ENCODE measurements around the gene TNK2. TPM values are rescaled to one million over a fixed set of nuclear protein-coding genes. Genes with fewer than 3 reads are reported as not detected.
"Not testable (repeated sequence)": the region's sequence is repeated elsewhere in the genome, so short reads cannot be mapped to it uniquely, and the experiment has no call there.

TNK2 gene
- total RNA-seq, 4 donors from 2014 or later: 12.6 to 26.6 (median 15.6) TPM

DNA sequence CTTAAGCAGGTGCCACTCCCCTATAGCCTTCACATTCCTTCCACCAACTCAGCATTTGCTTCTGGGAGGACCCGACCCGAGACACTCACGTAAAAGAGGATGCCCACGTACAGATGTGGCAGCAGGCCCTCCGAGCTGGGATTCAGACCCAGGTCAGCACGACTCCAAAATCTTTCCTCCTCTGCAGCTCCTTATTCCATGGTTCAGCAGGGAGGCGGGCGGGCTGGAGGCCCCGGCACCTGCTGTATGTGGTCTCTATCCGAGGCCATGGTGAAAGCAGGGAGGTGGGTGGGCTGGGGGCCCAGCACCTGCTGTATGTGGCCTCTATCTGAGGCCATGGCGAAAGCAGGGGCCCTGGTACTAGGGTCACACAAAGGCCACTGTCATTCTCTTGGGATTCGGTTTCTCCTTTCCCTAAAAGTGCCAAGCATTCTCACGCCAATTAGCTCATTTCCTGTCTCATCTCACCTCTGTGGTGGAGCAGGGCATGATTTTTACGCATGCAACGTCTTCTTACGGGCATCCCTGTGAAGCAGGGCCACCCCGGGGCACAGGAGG is 90.7 kb downstream of the TNK2 start:
- TF ChIP-seq, protein P1, sequence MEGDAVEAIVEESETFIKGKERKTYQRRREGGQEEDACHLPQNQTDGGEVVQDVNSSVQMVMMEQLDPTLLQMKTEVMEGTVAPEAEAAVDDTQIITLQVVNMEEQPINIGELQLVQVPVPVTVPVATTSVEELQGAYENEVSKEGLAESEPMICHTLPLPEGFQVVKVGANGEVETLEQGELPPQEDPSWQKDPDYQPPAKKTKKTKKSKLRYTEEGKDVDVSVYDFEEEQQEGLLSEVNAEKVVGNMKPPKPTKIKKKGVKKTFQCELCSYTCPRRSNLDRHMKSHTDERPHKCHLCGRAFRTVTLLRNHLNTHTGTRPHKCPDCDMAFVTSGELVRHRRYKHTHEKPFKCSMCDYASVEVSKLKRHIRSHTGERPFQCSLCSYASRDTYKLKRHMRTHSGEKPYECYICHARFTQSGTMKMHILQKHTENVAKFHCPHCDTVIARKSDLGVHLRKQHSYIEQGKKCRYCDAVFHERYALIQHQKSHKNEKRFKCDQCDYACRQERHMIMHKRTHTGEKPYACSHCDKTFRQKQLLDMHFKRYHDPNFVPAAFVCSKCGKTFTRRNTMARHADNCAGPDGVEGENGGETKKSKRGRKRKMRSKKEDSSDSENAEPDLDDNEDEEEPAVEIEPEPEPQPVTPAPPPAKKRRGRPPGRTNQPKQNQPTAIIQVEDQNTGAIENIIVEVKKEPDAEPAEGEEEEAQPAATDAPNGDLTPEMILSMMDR (IDR thresholded peaks at IDR 0.05): no peak
- ATAC-seq (ENCODE audit: low FRiP score) (no peak), DNase-seq (ENCODE audit: low spot score) (no peak)

DNA sequence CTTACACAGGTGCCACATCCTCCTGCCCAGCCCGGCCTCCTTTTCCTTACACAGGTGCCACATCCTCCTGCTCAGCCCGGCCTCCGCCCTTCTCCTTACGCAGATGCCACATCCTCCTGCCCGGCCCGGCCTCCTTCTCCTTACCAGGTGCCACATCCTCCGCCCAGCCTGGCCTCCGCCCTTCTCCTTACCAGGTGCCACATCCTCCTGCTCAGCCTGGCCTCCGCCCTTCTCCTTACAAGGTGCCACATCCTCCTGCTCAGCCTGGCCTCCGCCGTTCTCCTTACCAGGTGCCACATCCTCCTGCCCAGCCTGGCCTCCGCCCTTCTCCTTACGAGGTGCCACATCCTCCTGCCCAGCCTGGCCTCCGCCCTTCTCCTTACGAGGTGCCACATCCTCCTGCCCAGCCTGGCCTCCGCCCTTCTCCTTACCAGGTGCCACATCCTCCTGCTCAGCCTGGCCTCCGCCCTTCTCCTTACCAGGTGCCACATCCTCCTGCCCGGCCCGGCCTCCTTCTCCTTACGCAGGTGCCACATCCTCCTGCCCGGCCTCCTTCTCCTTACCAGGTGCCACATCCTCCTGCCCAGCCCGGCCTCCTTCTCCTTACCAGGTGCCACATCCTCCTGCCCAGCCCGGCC is 92.0 kb downstream of the TNK2 start:
- ATAC-seq (ENCODE audit: low FRiP score); DNase-seq (ENCODE audit: low spot score): not testable (repeated sequence)

DNA sequence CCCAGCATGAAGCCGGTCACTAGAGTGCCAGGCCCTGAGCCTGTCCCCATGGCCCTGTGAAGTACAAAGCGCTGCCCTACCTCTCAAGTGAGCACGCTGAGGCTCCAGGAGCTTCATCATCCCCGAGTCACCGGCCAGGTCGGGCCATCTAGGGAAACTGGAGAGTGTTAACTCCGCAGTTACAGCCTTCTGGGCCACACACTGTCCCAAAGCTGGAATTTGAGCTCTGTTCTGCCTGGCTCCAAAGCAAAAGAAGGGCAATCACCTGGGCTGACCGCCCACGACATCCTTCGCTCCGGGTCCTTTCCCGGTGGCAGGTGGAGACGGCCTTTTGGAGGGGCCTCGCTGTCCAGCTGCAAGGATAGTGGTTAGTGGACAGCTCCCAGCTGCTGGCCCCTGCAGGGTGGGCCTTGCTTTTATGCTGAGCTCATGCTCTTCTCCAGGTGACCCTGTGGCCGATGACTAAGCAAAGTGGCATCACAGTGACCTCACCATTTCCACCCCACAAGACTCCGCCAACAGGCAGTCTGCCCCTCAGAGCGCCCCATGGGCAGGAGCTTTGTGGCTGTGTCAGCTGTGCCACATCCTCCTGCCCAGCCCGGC is 93.1 kb downstream of the TNK2 start:
- no peak for ATAC-seq (ENCODE audit: low FRiP score)
- DNase-seq (ENCODE audit: low spot score): no peak
- TF ChIP-seq, protein P1 (IDR thresholded peaks at IDR 0.05): no peak

DNA sequence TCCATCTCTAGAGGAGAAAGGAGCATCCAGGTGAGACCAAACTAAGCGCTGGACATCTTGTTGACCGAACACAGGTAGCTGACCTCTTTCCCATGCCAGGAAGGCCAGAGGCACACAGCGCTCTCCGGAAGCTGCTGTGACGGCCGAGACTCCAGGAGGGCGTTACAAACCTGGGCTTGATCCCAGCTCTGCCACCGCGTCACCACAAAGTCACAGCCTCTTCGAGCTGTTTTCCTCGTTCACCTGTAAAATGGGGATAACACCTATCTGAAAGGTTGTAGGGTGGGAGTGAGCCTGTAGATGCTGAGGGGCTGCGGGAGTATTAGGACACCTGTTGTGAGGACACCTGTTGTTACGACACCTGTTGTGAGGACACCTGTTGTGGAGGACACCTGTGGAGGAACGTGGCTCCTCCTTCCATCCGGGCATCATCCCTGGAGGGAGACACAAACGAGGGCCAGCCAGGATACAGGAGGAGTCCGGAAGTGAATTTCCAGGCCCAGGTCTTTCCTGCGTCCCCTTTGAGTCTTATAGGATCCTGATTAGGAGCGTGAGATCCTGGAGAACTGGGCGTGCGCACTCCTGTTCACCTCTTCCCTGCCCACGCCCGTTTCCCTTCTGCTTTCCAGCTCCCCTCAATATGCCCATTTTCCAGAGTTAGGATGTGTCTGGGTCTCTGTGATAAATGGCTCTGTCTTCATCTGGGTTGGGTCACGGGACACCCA is 94.3 kb downstream of the TNK2 start:
- TF ChIP-seq, protein P1 (IDR thresholded peaks at IDR 0.05): no peak
- ATAC-seq (ENCODE audit: low FRiP score): no peak
- no peak for DNase-seq (ENCODE audit: low spot score)

Small RNA genes lying within 50 kb of the gene (small RNA-seq; reads per million reads assigned to genes)
- gene MIR6829 (not detected), gene RNU2-11P (not detected)

Other genes starting within 250 kb of the TNK2 start
- gene MUC20, start 187.6 kb downstream of the TNK2 start, total RNA-seq: 1 to 10 TPM; 1.3 to 8.7 (median 6.2) TPM
- under 1 TPM in 1 of 4 donors, not detected in 3; 0.09 TPM for gene MUC4, start 96.6 kb downstream of the TNK2 start, total RNA-seq
- 100 to 1,000 TPM; 144 to 333 (median 242) TPM for gene TFRC, start 173.5 kb upstream of the TNK2 start, total RNA-seq

Measured in omental fat pad (tissue), 4 donors.